ENCODE data around the gene FERMT3. TPM values are rescaled to one million over a fixed set of nuclear protein-coding genes. Genes with fewer than 3 reads are reported as not detected.

The FERMT3 gene
- total and polyA plus RNA-seq, 2 of the 13 experiments (the other 11 are each of a cell fraction or from before 2014, with no cell fraction given), result 0.29 TPM; not detected in 1

DNA sequence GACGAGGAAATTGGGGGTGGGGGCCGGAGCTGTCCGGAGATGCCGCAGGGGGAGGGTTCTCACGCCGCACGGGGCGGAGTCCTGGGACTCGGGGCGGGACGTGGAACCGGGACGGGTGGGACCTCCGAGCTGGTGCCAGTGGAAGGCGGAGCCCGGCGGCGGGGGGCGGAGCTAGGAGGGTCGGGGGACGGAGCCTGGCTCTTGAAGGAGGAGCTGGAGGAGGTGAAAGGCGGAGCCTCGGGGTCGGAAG, 34.6 kb downstream of the FERMT3 start (continued):
- TF ChIP-seq, protein P1, sequence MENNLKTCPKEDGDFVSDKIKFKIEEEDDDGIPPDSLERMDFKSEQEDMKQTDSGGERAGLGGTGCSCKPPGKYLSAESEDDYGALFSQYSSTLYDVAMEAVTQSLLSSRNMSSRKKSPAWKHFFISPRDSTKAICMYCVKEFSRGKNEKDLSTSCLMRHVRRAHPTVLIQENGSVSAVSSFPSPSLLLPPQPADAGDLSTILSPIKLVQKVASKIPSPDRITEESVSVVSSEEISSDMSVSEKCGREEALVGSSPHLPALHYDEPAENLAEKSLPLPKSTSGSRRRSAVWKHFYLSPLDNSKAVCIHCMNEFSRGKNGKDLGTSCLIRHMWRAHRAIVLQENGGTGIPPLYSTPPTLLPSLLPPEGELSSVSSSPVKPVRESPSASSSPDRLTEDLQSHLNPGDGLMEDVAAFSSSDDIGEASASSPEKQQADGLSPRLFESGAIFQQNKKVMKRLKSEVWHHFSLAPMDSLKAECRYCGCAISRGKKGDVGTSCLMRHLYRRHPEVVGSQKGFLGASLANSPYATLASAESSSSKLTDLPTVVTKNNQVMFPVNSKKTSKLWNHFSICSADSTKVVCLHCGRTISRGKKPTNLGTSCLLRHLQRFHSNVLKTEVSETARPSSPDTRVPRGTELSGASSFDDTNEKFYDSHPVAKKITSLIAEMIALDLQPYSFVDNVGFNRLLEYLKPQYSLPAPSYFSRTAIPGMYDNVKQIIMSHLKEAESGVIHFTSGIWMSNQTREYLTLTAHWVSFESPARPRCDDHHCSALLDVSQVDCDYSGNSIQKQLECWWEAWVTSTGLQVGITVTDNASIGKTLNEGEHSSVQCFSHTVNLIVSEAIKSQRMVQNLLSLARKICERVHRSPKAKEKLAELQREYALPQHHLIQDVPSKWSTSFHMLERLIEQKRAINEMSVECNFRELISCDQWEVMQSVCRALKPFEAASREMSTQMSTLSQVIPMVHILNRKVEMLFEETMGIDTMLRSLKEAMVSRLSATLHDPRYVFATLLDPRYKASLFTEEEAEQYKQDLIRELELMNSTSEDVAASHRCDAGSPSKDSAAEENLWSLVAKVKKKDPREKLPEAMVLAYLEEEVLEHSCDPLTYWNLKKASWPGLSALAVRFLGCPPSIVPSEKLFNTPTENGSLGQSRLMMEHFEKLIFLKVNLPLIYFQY (CRISPR knock-in tag; IDR thresholded peaks at IDR 0.05; ENCODE audit: borderline replicate concordance), result no peak
- no peak for TF ChIP-seq ZNF207 (IDR thresholded peaks at IDR 0.05; ENCODE audit: borderline replicate concordance)
- TF ChIP-seq KMT2B (CRISPR knock-in tag; IDR thresholded peaks at IDR 0.05), result no peak
- TF ChIP-seq, protein P2, sequence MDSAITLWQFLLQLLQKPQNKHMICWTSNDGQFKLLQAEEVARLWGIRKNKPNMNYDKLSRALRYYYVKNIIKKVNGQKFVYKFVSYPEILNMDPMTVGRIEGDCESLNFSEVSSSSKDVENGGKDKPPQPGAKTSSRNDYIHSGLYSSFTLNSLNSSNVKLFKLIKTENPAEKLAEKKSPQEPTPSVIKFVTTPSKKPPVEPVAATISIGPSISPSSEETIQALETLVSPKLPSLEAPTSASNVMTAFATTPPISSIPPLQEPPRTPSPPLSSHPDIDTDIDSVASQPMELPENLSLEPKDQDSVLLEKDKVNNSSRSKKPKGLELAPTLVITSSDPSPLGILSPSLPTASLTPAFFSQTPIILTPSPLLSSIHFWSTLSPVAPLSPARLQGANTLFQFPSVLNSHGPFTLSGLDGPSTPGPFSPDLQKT (CRISPR knock-in tag; IDR thresholded peaks at IDR 0.05; ENCODE audit: borderline replicate concordance), result no peak
- TF ChIP-seq SP2 (CRISPR knock-in tag; IDR thresholded peaks at IDR 0.05), result no peak; the same call in 1 of the 2 replicates
- TF ChIP-seq MEIS1 (CRISPR knock-in tag; IDR thresholded peaks at IDR 0.05; ENCODE audit: borderline replicate concordance), result no peak
- no peak for TF ChIP-seq SAFB2 (CRISPR knock-in tag; IDR thresholded peaks at IDR 0.05; ENCODE audit: borderline replicate concordance, low read depth)
- peak; percentile 85 for TF ChIP-seq HNRNPLL (IDR thresholded peaks at IDR 0.05; ENCODE audit: low read depth, low read length, poor library complexity, severe bottlenecking)
- no peak for TF ChIP-seq ZNF432 (CRISPR knock-in tag; IDR thresholded peaks at IDR 0.05; ENCODE audit: borderline replicate concordance)
- TF ChIP-seq, protein P3, sequence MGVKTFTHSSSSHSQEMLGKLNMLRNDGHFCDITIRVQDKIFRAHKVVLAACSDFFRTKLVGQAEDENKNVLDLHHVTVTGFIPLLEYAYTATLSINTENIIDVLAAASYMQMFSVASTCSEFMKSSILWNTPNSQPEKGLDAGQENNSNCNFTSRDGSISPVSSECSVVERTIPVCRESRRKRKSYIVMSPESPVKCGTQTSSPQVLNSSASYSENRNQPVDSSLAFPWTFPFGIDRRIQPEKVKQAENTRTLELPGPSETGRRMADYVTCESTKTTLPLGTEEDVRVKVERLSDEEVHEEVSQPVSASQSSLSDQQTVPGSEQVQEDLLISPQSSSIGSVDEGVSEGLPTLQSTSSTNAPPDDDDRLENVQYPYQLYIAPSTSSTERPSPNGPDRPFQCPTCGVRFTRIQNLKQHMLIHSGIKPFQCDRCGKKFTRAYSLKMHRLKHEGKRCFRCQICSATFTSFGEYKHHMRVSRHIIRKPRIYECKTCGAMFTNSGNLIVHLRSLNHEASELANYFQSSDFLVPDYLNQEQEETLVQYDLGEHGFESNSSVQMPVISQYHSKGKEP (CRISPR knock-in tag; IDR thresholded peaks at IDR 0.05), result no peak
- TF ChIP-seq KDM1A (CRISPR knock-in tag; IDR thresholded peaks at IDR 0.05), result no peak
- TF ChIP-seq, protein P4, sequence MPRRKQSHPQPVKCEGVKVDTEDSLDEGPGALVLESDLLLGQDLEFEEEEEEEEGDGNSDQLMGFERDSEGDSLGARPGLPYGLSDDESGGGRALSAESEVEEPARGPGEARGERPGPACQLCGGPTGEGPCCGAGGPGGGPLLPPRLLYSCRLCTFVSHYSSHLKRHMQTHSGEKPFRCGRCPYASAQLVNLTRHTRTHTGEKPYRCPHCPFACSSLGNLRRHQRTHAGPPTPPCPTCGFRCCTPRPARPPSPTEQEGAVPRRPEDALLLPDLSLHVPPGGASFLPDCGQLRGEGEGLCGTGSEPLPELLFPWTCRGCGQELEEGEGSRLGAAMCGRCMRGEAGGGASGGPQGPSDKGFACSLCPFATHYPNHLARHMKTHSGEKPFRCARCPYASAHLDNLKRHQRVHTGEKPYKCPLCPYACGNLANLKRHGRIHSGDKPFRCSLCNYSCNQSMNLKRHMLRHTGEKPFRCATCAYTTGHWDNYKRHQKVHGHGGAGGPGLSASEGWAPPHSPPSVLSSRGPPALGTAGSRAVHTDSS (CRISPR knock-in tag; conservative IDR thresholded peaks at IDR 0.05), result no peak
- TF ChIP-seq ATM (IDR thresholded peaks at IDR 0.05; ENCODE audit: borderline replicate concordance), result no peak
- TF ChIP-seq HNRNPL (IDR thresholded peaks at IDR 0.05; ENCODE audit: low read depth, low read length), result no peak
- TF ChIP-seq ZNF501 (CRISPR knock-in tag; IDR thresholded peaks at IDR 0.05), result peak; percentile 12; the same call in 1 of the 2 replicates
- TF ChIP-seq IRF2 (CRISPR knock-in tag; IDR thresholded peaks at IDR 0.05), result no peak
- TF ChIP-seq PCBP1 (IDR thresholded peaks at IDR 0.05; ENCODE audit: borderline replicate concordance, low read depth, low read length), result no peak
- TF ChIP-seq, protein P5, sequence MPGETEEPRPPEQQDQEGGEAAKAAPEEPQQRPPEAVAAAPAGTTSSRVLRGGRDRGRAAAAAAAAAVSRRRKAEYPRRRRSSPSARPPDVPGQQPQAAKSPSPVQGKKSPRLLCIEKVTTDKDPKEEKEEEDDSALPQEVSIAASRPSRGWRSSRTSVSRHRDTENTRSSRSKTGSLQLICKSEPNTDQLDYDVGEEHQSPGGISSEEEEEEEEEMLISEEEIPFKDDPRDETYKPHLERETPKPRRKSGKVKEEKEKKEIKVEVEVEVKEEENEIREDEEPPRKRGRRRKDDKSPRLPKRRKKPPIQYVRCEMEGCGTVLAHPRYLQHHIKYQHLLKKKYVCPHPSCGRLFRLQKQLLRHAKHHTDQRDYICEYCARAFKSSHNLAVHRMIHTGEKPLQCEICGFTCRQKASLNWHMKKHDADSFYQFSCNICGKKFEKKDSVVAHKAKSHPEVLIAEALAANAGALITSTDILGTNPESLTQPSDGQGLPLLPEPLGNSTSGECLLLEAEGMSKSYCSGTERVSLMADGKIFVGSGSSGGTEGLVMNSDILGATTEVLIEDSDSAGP (CRISPR knock-in tag; IDR thresholded peaks at IDR 0.05; ENCODE audit: borderline replicate concordance), result no peak; the same call in 1 of the 2 replicates
- no peak for TF ChIP-seq NCOA1 (CRISPR knock-in tag; IDR thresholded peaks at IDR 0.05)
- 0 out of 2 replicates have a peak, but pooled peaks have one; percentile 30 for TF ChIP-seq ZNF253 (CRISPR knock-in tag; IDR thresholded peaks at IDR 0.05; ENCODE audit: borderline replicate concordance)
